Astrocyte (in vitro differentiated cells and primary cell): ENCODE data around the gene IL13.

Source experiments
- CTCF ChIP-seq: IDR thresholded peaks from 2 replicates; pipeline ENCODE4 v1.5.1; 2011; ENCODE audit warnings: low read depth, mild to moderate bottlenecking, inconsistent platforms, low read length, moderate library complexity; ENCODE audit not compliant: insufficient read depth
- EZH2 ChIP-seq: IDR thresholded peaks from 2 replicates; pipeline ENCODE4 v1.6.1; 2012; ENCODE audit warnings: mild to moderate bottlenecking, low read length, inconsistent platforms; ENCODE audit not compliant: insufficient read depth

- no peak for TF ChIP-seq CTCF
- TF ChIP-seq EZH2 = no peak
Measured at GRCh38 chr5:132635873-132636272, 22.1 kb upstream of the IL13 start.
